ENCODE data around the gene GBA3. TPM values are rescaled to one million over a fixed set of nuclear protein-coding genes. Genes with fewer than 3 reads are reported as not detected.

The GBA3 gene
- total RNA-seq, 4 donors from 2014 or later: not detected

DNA sequence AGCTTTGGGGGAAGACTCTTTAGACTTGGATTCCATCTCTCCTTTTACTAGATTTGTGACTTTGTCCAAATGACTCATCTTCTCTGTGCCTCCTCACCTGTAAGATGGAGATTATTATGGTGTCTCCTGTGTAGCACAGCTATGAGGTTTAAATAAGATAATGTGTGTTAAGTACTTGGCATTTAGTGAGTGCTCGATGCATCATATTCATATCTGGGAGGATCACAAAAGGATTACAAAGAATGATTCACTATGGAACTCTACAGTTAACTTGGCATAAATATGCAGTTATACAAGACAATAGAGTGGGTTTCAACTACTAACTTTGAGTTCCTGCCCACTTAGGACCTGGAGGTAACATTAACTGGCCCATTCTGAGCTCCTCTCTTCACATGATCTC, 2.3 kb downstream of the GBA3 start:
- TF ChIP-seq EP300 (IDR thresholded peaks at IDR 0.05) (no peak), POLR2A (IDR thresholded peaks at IDR 0.05) (no peak)
- TF ChIP-seq, protein P1, sequence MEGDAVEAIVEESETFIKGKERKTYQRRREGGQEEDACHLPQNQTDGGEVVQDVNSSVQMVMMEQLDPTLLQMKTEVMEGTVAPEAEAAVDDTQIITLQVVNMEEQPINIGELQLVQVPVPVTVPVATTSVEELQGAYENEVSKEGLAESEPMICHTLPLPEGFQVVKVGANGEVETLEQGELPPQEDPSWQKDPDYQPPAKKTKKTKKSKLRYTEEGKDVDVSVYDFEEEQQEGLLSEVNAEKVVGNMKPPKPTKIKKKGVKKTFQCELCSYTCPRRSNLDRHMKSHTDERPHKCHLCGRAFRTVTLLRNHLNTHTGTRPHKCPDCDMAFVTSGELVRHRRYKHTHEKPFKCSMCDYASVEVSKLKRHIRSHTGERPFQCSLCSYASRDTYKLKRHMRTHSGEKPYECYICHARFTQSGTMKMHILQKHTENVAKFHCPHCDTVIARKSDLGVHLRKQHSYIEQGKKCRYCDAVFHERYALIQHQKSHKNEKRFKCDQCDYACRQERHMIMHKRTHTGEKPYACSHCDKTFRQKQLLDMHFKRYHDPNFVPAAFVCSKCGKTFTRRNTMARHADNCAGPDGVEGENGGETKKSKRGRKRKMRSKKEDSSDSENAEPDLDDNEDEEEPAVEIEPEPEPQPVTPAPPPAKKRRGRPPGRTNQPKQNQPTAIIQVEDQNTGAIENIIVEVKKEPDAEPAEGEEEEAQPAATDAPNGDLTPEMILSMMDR (IDR thresholded peaks at IDR 0.05): no peak
- no peak for DNase-seq (ENCODE audit: low spot score in 2 of 2)
- Histone ChIP-seq H3K9me3 (no peaks in the 10 kb centered on the region), H3K27me3 (no peaks in the 10 kb centered on the region), H3K27ac (no peak overlapping the region), H3K4me3 (no peak overlapping the region), H3K4me1 (no peaks in the 10 kb centered on the region), H3K36me3 (no peaks in the 10 kb centered on the region)
- WGBS, 2 donors: 89 to 97% methylated on average over 1 of the region's 1 CpG

DNA sequence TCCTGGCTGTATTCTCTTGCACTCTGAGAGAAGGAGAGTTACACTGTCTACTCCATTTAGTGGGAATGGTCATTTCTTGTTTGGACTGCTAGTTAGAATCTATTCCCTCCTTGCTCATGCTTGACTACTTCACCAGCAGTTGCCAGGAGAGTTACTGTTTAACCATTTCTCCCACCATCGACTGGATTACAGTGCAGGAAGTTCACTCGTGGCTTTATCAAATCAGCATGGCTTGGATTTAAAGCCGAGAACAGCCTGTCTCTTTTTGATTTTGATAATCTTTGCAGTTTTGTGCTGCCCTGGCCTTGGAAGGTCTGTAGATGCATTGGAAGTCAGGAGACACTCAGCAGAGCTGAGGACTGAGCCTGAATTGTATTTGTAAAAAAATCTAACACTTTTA, 3.2 kb downstream of the GBA3 start:
- Histone ChIP-seq H3K27ac (no peak overlapping the region), H3K9me3 (no peaks in the 10 kb centered on the region), H3K4me1 (no peaks in the 10 kb centered on the region), H3K27me3 (no peaks in the 10 kb centered on the region), H3K4me3 (no peak overlapping the region), H3K36me3 (no peaks in the 10 kb centered on the region)
- WGBS, 2 donors: 63 to 67% methylated on average over 3 of the region's 3 CpGs
- TF ChIP-seq POLR2A (IDR thresholded peaks at IDR 0.05) (no peak), EP300 (IDR thresholded peaks at IDR 0.05) (no peak)
- TF ChIP-seq, protein P1 (IDR thresholded peaks at IDR 0.05): no peak
- no peak for DNase-seq (ENCODE audit: low spot score in 2 of 2)

- TF ChIP-seq POLR2A (IDR thresholded peaks at IDR 0.05): no peak
- TF ChIP-seq, protein P1 (IDR thresholded peaks at IDR 0.05): no peak
- no peak for TF ChIP-seq EP300 (IDR thresholded peaks at IDR 0.05)
- Histone ChIP-seq H3K4me3 (no peak overlapping the region), H3K27me3 (no peaks in the 10 kb centered on the region), H3K27ac (no peak overlapping the region), H3K4me1 (no peaks in the 10 kb centered on the region), H3K9me3 (peaks cover 0 to 6% (median 0%) of the 10 kb centered on the region in 4 donors), H3K36me3 (no peaks in the 10 kb centered on the region)
- 56 to 77% methylated on average over 6 of the region's 6 CpGs for WGBS, 2 donors
- no peak for DNase-seq (ENCODE audit: low spot score in 2 of 2)
Observed at GRCh38 chr4:22703912-22704311, 11.2 kb downstream of the GBA3 start.

DNA sequence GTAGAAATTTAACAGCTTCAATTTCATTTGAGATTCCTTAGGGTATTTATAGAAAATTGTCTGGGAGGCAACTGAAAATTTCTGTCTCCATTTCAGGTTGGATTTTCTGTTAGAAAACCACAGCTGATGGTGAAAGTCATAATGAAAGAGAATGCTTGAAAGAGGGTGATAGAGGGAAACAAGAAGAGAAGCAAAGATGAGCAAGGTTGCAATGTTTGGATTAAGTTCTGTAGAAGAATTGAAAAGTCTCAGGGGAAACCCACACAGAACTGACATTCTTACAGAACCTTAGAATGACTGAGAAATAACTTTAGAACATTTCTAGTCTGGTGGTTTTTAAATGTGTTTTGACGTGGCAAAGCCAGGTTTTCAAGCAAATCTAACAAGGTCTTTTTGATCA, 14.7 kb downstream of the GBA3 start:
- WGBS, 2 donors: 78 to 80% methylated on average over 1 of the region's 1 CpG
- Histone ChIP-seq H3K36me3 (no peaks in the 10 kb centered on the region), H3K27me3 (no peaks in the 10 kb centered on the region), H3K4me1 (no peaks in the 10 kb centered on the region), H3K4me3 (no peak overlapping the region), H3K9me3 (no peaks in the 10 kb centered on the region), H3K27ac (no peak overlapping the region)
- DNase-seq (ENCODE audit: low spot score in 2 of 2): no peak
- TF ChIP-seq, protein P1 (IDR thresholded peaks at IDR 0.05): no peak
- TF ChIP-seq EP300 (IDR thresholded peaks at IDR 0.05) (no peak), POLR2A (IDR thresholded peaks at IDR 0.05) (no peak)

- 62 to 68% methylated on average over 3 of the region's 3 CpGs for WGBS, 2 donors
- Histone ChIP-seq H3K9me3 (no peaks in the 10 kb centered on the region), H3K4me1 (no peaks in the 10 kb centered on the region), H3K27me3 (no peaks in the 10 kb centered on the region), H3K27ac (no peak overlapping the region), H3K4me3 (no peak overlapping the region), H3K36me3 (no peaks in the 10 kb centered on the region)
- TF ChIP-seq EP300 (IDR thresholded peaks at IDR 0.05) (no peak), POLR2A (IDR thresholded peaks at IDR 0.05) (no peak)
- TF ChIP-seq, protein P1 (IDR thresholded peaks at IDR 0.05): no peak
- DNase-seq (ENCODE audit: low spot score in 2 of 2): no peak
Observed at GRCh38 chr4:22708961-22709360, 16.2 kb downstream of the GBA3 start.
